Measurements from ENCODE around the gene TRIM37. TPM values are rescaled to one million over a fixed set of nuclear protein-coding genes. Genes with fewer than 3 reads are reported as not detected.

TRIM37 gene
- total and polyA plus RNA-seq, 8 donors, result 3.9 to 11.6 (median 6.4) TPM

GRCh38 chr17:59010026-59010425, 96.7 kb downstream of the TRIM37 start:
- no peak overlapping the region for H3K4me3 ChIP-seq
- H3K36me3 ChIP-seq, result no peaks in the 10 kb centered on the region
- peaks cover 0 to 13% (median 3%) of the 10 kb centered on the region in 3 donors for H3K4me1 ChIP-seq
- no peak for ATAC-seq
- FAIRE-seq, result no peak
- H3K27ac ChIP-seq, result no peak overlapping the region
- TF ChIP-seq CTCF (IDR thresholded peaks at IDR 0.05), result no peak
- DNase-seq, result no peak
- intact Hi-C loops (cut with DNase I), result no loop called here
- no peaks in the 10 kb centered on the region for H3K9me3 ChIP-seq
- H3K27me3 ChIP-seq, result no peaks in the 10 kb centered on the region
- WGBS, 2 donors, result 88 to 98% methylated on average over 2 of the region's 2 CpGs

GRCh38 chr17:59008737-59009136, 97.9 kb downstream of the TRIM37 start:
- H3K27ac ChIP-seq, result peak overlapping the region in 2 of 4 donors; percentile 14 to 42
- TF ChIP-seq CTCF (IDR thresholded peaks at IDR 0.05), result no peak
- ATAC-seq, result no peak

GRCh38 chr17:59007995-59008394, 98.7 kb downstream of the TRIM37 start:
- no peak for TF ChIP-seq CTCF (IDR thresholded peaks at IDR 0.05)
- 18 to 26% methylated on average over 2 of the region's 2 CpGs for WGBS, 2 donors
- DNase-seq (no peak), FAIRE-seq (no peak), ATAC-seq (peak in 3 of 4 donors; percentile 31 to 72 (median 51))
- Histone ChIP-seq H3K27me3 (no peaks in the 10 kb centered on the region), H3K27ac (peak overlapping the region in 3 of 4 donors; percentile 6 to 42 (median 12)), H3K36me3 (no peaks in the 10 kb centered on the region), H3K9me3 (no peaks in the 10 kb centered on the region), H3K4me1 (peaks cover 0 to 13% (median 3%) of the 10 kb centered on the region in 3 donors), H3K4me3 (no peak overlapping the region)
- intact Hi-C loops (cut with DNase I), result loop anchor here in 2 of 3 donors (10.0 kb wide), 2 partner anchors 293 to 423 kb away; no protein-coding TSS in a partner anchor

More at GRCh38 chr17:59008737-59009136, 97.9 kb downstream of the TRIM37 start:
- Histone ChIP-seq H3K36me3 (no peaks in the 10 kb centered on the region), H3K9me3 (no peaks in the 10 kb centered on the region), H3K27me3 (no peaks in the 10 kb centered on the region), H3K4me3 (no peak overlapping the region), H3K4me1 (peaks cover 0 to 13% (median 3%) of the 10 kb centered on the region in 3 donors)
- WGBS, 2 donors, result 82 to 86% methylated on average over 2 of the region's 2 CpGs
- no peak for DNase-seq
- intact Hi-C loops (cut with DNase I), result loop anchor here in 2 of 3 donors (10.0 kb wide), 2 partner anchors 294 to 424 kb away; no protein-coding TSS in a partner anchor
- FAIRE-seq, result no peak

- no peaks in the 10 kb centered on the region for H3K9me3 ChIP-seq
- H3K27ac ChIP-seq, result no peak overlapping the region
- 19 to 20% methylated on average over 4 of the region's 4 CpGs for WGBS, 2 donors
- peak; percentile 78 to 93 (median 90) for TF ChIP-seq CTCF (IDR thresholded peaks at IDR 0.05)
- peaks cover 0 to 13% (median 3%) of the 10 kb centered on the region in 3 donors for H3K4me1 ChIP-seq
- intact Hi-C loops (cut with DNase I), result loop anchor here in 2 of 3 donors (10.0 kb wide), 2 partner anchors 290 to 420 kb away; no protein-coding TSS in a partner anchor
- peak; percentile 74 to 91 (median 88) for ATAC-seq
- H3K27me3 ChIP-seq, result no peaks in the 10 kb centered on the region
- DNase-seq, result peak in 5 of 6 donors; percentile 21 to 72 (median 37)
- H3K36me3 ChIP-seq, result no peaks in the 10 kb centered on the region
- H3K4me3 ChIP-seq, result no peak overlapping the region
- peak; percentile 69 for FAIRE-seq
Measured at GRCh38 chr17:59004338-59005111, 102.2 kb downstream of the TRIM37 start.
